GM20000 (cell line): ENCODE measurements around the gene GPATCH8.

Experiments used
- DNase-seq: peaks from one replicate; pipeline ENCODE4 v3.0.0; 2012; ENCODE audit warnings: low spot score
- CTCF ChIP-seq: IDR thresholded peaks from 2 replicates; pipeline ENCODE4 v1.5.1; 2012; ENCODE audit warnings: mild to moderate bottlenecking, control low read depth; ENCODE audit errors: extremely low read depth, missing control alignments

Gene GPATCH8

GRCh38 chr17:44492706-44493272 lies 10.4 kb downstream of the GPATCH8 start:
- TF ChIP-seq CTCF = no peak
- DNase-seq = no peak

- no peak for TF ChIP-seq CTCF
- no peak for DNase-seq
These were observed 13.6 kb downstream of the GPATCH8 start for GRCh38 chr17:44489581-44489980.

- no peak for TF ChIP-seq CTCF
- DNase-seq = no peak
These were observed 16.0 kb downstream of the GPATCH8 start for GRCh38 chr17:44487170-44487569.

- no peak for DNase-seq
- no peak for TF ChIP-seq CTCF
These were observed 29.8 kb downstream of the GPATCH8 start for GRCh38 chr17:44473367-44473766.

- no peak for DNase-seq
- no peak for TF ChIP-seq CTCF
These were observed 33.5 kb downstream of the GPATCH8 start for GRCh38 chr17:44469676-44470075.

GRCh38 chr17:44467108-44467507 lies 36.1 kb downstream of the GPATCH8 start:
- TF ChIP-seq CTCF = no peak
- no peak for DNase-seq

- no peak for TF ChIP-seq CTCF
- DNase-seq = no peak
These were observed 36.9 kb downstream of the GPATCH8 start for GRCh38 chr17:44466339-44466738.

- no peak for DNase-seq
- TF ChIP-seq CTCF = no peak
These were observed 37.3 kb downstream of the GPATCH8 start for GRCh38 chr17:44465897-44466296.
